Stimulated activated memory B cell treated with anti-CD40 and anti-IgM and Interleukin-4, amounts not matched to agents 10 μg/mL and 1 μg/mL and 100 μg/mL, for 72 hours (primary cell): ENCODE measurements around the gene CD8A.
"Not testable (repeated sequence)": the region's sequence is repeated elsewhere in the genome, so short reads cannot be mapped to it uniquely, and the experiment has no call there.

Experiments
- ATAC-seq: fragments of 150-1000 bp; cut with Tn5 transposase; 2 replicates; pipeline ENCODE4 v1.10.0; 2021
- H3K27ac Mint-ChIP-seq: one replicate; pipeline ENCODE4 v1.8.0; 2022; ENCODE audit warnings: mild to moderate bottlenecking, mixed read lengths
- H3K27me3 Mint-ChIP-seq: one replicate; pipeline ENCODE4 v1.8.0; 2022; ENCODE audit warnings: mixed read lengths
- H3K36me3 Mint-ChIP-seq: one replicate; pipeline ENCODE4 v1.8.0; 2022; ENCODE audit warnings: mixed read lengths
- H3K4me1 Mint-ChIP-seq: one replicate; pipeline ENCODE4 v1.8.0; 2022; ENCODE audit warnings: mixed read lengths
- H3K4me3 Mint-ChIP-seq: one replicate; pipeline ENCODE4 v1.8.0; 2022; ENCODE audit warnings: mild to moderate bottlenecking, moderate library complexity, mixed read lengths
- H3K9me3 Mint-ChIP-seq: one replicate; pipeline ENCODE4 v1.8.0; 2022; ENCODE audit warnings: mixed read lengths

The CD8A gene

DNA sequence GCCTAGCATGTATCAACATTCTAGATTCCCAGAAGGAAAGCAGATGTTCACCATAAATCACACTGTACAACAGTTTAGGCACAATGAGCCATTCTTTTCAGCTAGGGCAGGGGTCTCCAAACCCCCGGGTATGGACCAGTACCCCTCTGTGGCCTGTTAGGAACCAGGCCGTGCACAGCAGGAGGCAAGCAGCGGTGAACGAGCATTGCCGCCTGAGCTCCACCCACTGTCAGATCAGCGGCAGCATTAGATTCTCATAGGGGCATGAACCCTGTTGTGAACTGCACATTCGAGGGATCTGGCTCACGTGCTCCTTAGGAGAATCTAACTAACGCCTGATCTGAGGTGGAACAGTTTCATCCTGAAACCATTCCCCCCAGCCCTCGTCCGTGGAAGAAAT lies 50.8 kb downstream of the CD8A start:
- H3K36me3 Mint-ChIP-seq, result peaks cover 20% of the 10 kb centered on the region
- H3K27ac Mint-ChIP-seq, ATAC-seq, H3K4me3 Mint-ChIP-seq, H3K9me3 Mint-ChIP-seq, H3K27me3 Mint-ChIP-seq: not testable (repeated sequence)
- peaks cover 17% of the 10 kb centered on the region for H3K4me1 Mint-ChIP-seq

DNA sequence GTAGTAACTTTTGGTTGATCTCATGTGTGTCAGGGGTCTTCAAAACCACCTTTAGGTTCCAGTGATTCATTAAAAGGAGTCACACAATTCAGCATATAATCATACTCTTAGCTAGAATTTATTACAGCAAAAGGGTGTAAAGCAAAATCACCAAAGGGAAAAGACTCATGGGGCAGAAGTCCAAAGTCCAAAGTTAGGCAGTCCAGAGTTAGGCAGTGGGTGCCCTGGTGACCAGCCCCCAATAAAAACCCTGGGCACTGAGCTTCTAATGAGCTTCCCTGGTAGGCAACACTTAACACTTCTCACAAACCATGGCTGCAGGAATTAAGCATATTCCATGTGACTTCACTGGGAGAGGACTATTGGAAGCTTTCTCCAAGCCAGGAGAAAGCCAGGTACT lies 51.2 kb downstream of the CD8A start:
- H3K4me3 Mint-ChIP-seq, H3K27me3 Mint-ChIP-seq, H3K9me3 Mint-ChIP-seq, ATAC-seq, H3K27ac Mint-ChIP-seq: not testable (repeated sequence)
- H3K4me1 Mint-ChIP-seq, result peaks cover 13% of the 10 kb centered on the region
- peaks cover 17% of the 10 kb centered on the region for H3K36me3 Mint-ChIP-seq

DNA sequence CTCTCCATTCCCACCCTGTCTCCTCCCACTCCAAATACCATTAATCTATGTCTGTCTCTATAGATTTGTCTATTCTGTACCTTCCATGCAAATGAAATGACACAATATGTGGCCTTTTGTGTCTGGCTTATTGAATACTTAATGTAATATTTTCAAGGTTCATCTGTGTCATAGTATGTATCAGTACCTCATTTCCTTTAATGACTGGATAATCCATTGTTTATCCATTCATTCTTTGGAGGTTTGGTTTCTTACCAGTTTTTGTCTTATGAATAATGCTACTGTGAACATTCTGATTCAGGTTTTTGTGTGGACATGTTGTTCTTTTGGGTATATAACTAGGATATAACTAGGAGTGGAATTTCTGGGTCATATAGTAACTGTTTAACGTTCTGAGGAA lies 55.8 kb downstream of the CD8A start:
- ATAC-seq, H3K9me3 Mint-ChIP-seq, H3K36me3 Mint-ChIP-seq: not testable (repeated sequence)

More for the DNA sequence above, 55.8 kb downstream of the CD8A start:
- H3K4me1 Mint-ChIP-seq, H3K4me3 Mint-ChIP-seq, H3K27ac Mint-ChIP-seq, H3K27me3 Mint-ChIP-seq: not testable (repeated sequence)
